CD14-positive monocyte (primary cell): Measurements from ENCODE around the gene SCAMP5. TPM values are rescaled to one million over a fixed set of nuclear protein-coding genes. Genes with fewer than 3 reads are reported as not detected.

Experiments used
- DNase-seq, 3 donors: peaks; one replicate each; pipeline ENCODE4 v3.0.0-alpha.2; 2011 to 2022
- H2AFZ ChIP-seq: 2 replicates; pipeline ENCODE4 v1.6.0; 2012; ENCODE audit warnings: mild to moderate bottlenecking, low read depth, low read length, inconsistent platforms; ENCODE audit not compliant: insufficient read depth, poor library complexity, severe bottlenecking
- H3K27ac ChIP-seq, 2 donors: 1 replicate in 1 of 2; 2 replicates in 1 of 2; pipeline ENCODE4 v1.5.1; 2012 to 2013; ENCODE audit warnings: low read length in 2 of 2, control low read depth in 1 of 2, inconsistent platforms in 1 of 2, low read depth in 1 of 2, mild to moderate bottlenecking in 1 of 2
- H3K27me3 ChIP-seq, 2 donors: one replicate each; pipeline versions ENCODE4 v1.6.0 to v1.6.1; 2011 to 2013; ENCODE audit warnings: low read length in 2 of 2; ENCODE audit not compliant: control insufficient read depth in 2 of 2, insufficient read depth in 2 of 2
- H3K36me3 ChIP-seq, 2 donors: replicated peaks in 1 of 2; 1 replicate in 1 of 2; 2 replicates in 1 of 2; pipeline versions ENCODE4 v1.5.1 to v1.6.1; 2012 to 2013; ENCODE audit warnings: low read length in 2 of 2, control low read depth in 1 of 2, inconsistent platforms in 1 of 2, mild to moderate bottlenecking in 1 of 2; ENCODE audit not compliant: insufficient read depth in 2 of 2, control insufficient read depth in 1 of 2
- H3K4me1 ChIP-seq, 2 donors: 1 replicate in 1 of 2; 2 replicates in 1 of 2; pipeline versions ENCODE4 v1.5.1 to v1.6.1; 2012 to 2013; ENCODE audit warnings: low read length in 2 of 2, control low read depth in 1 of 2, inconsistent platforms in 1 of 2, mild to moderate bottlenecking in 1 of 2, moderate library complexity in 1 of 2; ENCODE audit not compliant: insufficient read depth in 2 of 2, control insufficient read depth in 1 of 2
- H3K4me2 ChIP-seq: replicated peaks from 2 replicates; pipeline ENCODE3; 2012; ENCODE audit warnings: low read length, moderate library complexity, mild to moderate bottlenecking; ENCODE audit not compliant: poor library complexity, severe bottlenecking; ENCODE audit errors: extremely low read depth
- H3K4me3 ChIP-seq, 3 experiments: fragments of 200-600 bp in 1 of 3; sonication (generic) in 1 of 3; replicated peaks in 1 of 3; 1 replicate in 2 of 3; 2 replicates in 1 of 3; pipeline ENCODE4 v1.5.1; 2011 to 2013; ENCODE audit warnings: low read length in 3 of 3, mild to moderate bottlenecking in 3 of 3, control low read depth in 2 of 3, low read depth in 2 of 3, inconsistent platforms in 1 of 3, moderate library complexity in 1 of 3
- H3K79me2 ChIP-seq: 2 replicates; pipeline ENCODE4 v1.6.0; 2012; ENCODE audit warnings: mild to moderate bottlenecking, control low read depth, inconsistent platforms, low read length, moderate library complexity; ENCODE audit not compliant: insufficient read depth
- H3K9ac ChIP-seq: 2 replicates; pipeline ENCODE4 v1.6.0; 2017; ENCODE audit warnings: low read length, mild to moderate bottlenecking; ENCODE audit not compliant: insufficient read depth, poor library complexity, severe bottlenecking
- H3K9me3 ChIP-seq, 2 donors: replicated peaks in 1 of 2; 1 replicate in 1 of 2; 2 replicates in 1 of 2; pipeline versions ENCODE4 v1.5.1 to v1.6.1; 2012 to 2013; ENCODE audit warnings: low read length in 2 of 2, control low read depth in 1 of 2; ENCODE audit not compliant: control insufficient read depth in 1 of 2, insufficient read depth in 1 of 2
- H4K20me1 ChIP-seq: 2 replicates; pipeline ENCODE4 v1.6.0; 2012; ENCODE audit warnings: mild to moderate bottlenecking, low read length, control low read depth, moderate library complexity; ENCODE audit not compliant: insufficient read depth
- H3K27ac Mint-ChIP-seq, 7 donors: one replicate each; pipeline ENCODE4 v1.8.0; 2020; ENCODE audit warnings: mild to moderate bottlenecking in 7 of 7, mixed read lengths in 7 of 7, moderate library complexity in 6 of 7, inconsistent platforms in 2 of 7
- H3K27me3 Mint-ChIP-seq, 3 donors: one replicate each; pipeline ENCODE4 v1.8.0; 2021 to 2022; ENCODE audit warnings: low read depth in 3 of 3, mild to moderate bottlenecking in 3 of 3, mixed read lengths in 3 of 3, moderate library complexity in 3 of 3, inconsistent platforms in 1 of 3
- H3K36me3 Mint-ChIP-seq, 2 donors: one replicate each; pipeline ENCODE4 v1.8.0; 2020; ENCODE audit warnings: mixed read lengths in 2 of 2, inconsistent platforms in 1 of 2, mild to moderate bottlenecking in 1 of 2
- H3K4me1 Mint-ChIP-seq: one replicate; pipeline ENCODE4 v1.8.0; 2020; ENCODE audit warnings: mild to moderate bottlenecking, mixed read lengths
- H3K4me3 Mint-ChIP-seq, 2 donors: one replicate each; pipeline ENCODE4 v1.8.0; 2020; ENCODE audit warnings: mild to moderate bottlenecking in 2 of 2, mixed read lengths in 2 of 2, moderate library complexity in 1 of 2
- H3K9me3 Mint-ChIP-seq, 7 donors: one replicate each; pipeline ENCODE4 v1.8.0; 2020 to 2022; ENCODE audit warnings: mixed read lengths in 7 of 7, mild to moderate bottlenecking in 6 of 7, moderate library complexity in 6 of 7, inconsistent platforms in 2 of 7
- WGBS: methylation state at CpG from one replicate; pipeline ENCODE4 v1.1.5; 2013; ENCODE audit warnings: missing lambda C conversion rate; ENCODE audit not compliant: insufficient coverage; 5-methylcytosine and 5-hydroxymethylcytosine counted together
- intact Hi-C, 2 donors: fragments of 100-400 bp; cut with micrococcal nuclease; formaldehyde crosslinking; loops; one replicate each; pipeline versions ENCODE4 v1.15.0 to v1.15.1; 2023
- polyA plus RNA-seq, 3 donors: library from polyadenylated mRNA; depleted of rRNA in 1 of 3; unstranded in 2 of 3; stranded (reverse) in 1 of 3; fragments of 300-500 nt in 2 of 3; fragments of >200 nt in 1 of 3; fragmentation: Illumina TruSeq in 2 of 3; gene quantifications; 1 replicate in 2 of 3; 2 replicates in 1 of 3; pipeline ENCODE4 v1.2.3, GENCODE V29; 2012 to 2021
- TF ChIP-seq, protein P1 (sequence below): fragments of 200-600 bp; IDR thresholded peaks from one replicate; pipeline ENCODE4 v1.8.0; 2022; ENCODE audit warnings: antibody characterized with exemption, mild to moderate bottlenecking

SCAMP5 gene
- polyA plus RNA-seq, 3 donors, result 0.08 to 0.32 TPM; not detected in 1

DNA sequence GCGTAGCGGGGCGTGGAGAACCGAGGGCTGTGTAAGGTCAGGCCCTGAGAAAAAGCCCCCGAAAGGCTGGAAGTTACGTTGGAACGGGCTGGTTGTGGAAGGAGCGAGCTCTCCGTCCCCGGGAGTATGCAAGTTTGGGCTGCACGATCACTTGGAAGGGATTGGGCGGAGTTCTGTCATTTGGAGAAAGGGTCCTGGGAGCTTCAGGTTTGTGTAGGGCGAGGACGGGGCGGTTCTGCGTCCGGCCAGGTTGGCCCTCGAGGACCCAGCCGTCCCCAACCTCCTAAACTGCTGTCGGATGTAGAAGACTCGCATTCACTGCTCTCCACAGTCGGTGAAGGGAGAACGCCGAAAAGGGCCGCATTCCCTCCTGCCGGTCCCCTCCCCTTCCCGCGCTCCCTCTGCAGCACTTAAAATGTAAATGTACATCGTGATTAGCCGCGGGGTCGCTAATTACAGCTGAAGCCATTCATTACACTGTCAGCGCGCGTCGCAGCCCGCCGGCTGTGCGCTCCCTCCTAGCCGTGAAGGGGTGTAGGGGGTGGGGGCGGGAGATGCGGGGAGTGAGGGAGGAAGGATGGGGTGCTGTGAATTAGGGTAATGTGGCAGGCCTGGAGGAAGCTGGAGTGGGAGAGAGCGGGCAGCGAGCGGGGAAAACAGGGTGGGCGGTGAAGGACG is 36.3 kb upstream of the SCAMP5 start:
- Histone ChIP-seq H3K27ac (no peak overlapping the region), H3K9me3 (peaks cover 0 to 11% of the 10 kb centered on the region in 2 donors), H4K20me1 (peaks cover 17% of the 10 kb centered on the region), H3K4me3 (peak overlapping the region in 1 of 3 experiments; percentile 83), H3K79me2 (peaks cover 4% of the 10 kb centered on the region), H3K4me2 (peak overlapping the region; percentile 99), H2AFZ (peak overlapping the region; percentile 11), H3K36me3 (no peaks in the 10 kb centered on the region), H3K9ac (no peak overlapping the region), H3K4me1 (peaks cover 40 to 50% of the 10 kb centered on the region in 2 donors), H3K27me3 (peaks cover 41 to 68% of the 10 kb centered on the region in 2 donors)
- WGBS, result 3% methylated on average over 33 of the region's 47 CpGs
- intact Hi-C loops, result loop anchor here in 1 of 2 donors (5.0 kb wide), 1 partner anchor 63 kb away; the partner anchor contains the start of gene PPCDC
- peak overlapping the region in 2 of 7 donors; percentile 68 to 77 for H3K27ac Mint-ChIP-seq
- H3K4me3 Mint-ChIP-seq, result peak overlapping the region; percentile 53 to 89
- peaks cover 0 to 19% (median 8%) of the 10 kb centered on the region in 7 donors for H3K9me3 Mint-ChIP-seq
- TF ChIP-seq, protein P1, sequence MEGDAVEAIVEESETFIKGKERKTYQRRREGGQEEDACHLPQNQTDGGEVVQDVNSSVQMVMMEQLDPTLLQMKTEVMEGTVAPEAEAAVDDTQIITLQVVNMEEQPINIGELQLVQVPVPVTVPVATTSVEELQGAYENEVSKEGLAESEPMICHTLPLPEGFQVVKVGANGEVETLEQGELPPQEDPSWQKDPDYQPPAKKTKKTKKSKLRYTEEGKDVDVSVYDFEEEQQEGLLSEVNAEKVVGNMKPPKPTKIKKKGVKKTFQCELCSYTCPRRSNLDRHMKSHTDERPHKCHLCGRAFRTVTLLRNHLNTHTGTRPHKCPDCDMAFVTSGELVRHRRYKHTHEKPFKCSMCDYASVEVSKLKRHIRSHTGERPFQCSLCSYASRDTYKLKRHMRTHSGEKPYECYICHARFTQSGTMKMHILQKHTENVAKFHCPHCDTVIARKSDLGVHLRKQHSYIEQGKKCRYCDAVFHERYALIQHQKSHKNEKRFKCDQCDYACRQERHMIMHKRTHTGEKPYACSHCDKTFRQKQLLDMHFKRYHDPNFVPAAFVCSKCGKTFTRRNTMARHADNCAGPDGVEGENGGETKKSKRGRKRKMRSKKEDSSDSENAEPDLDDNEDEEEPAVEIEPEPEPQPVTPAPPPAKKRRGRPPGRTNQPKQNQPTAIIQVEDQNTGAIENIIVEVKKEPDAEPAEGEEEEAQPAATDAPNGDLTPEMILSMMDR, result no peak
- H3K27me3 Mint-ChIP-seq, result peaks cover 65 to 74% (median 65%) of the 10 kb centered on the region in 3 donors
- H3K4me1 Mint-ChIP-seq, result peaks cover 42% of the 10 kb centered on the region
- H3K36me3 Mint-ChIP-seq, result peaks cover 6 to 8% of the 10 kb centered on the region in 2 donors
- DNase-seq, result no peak

DNA sequence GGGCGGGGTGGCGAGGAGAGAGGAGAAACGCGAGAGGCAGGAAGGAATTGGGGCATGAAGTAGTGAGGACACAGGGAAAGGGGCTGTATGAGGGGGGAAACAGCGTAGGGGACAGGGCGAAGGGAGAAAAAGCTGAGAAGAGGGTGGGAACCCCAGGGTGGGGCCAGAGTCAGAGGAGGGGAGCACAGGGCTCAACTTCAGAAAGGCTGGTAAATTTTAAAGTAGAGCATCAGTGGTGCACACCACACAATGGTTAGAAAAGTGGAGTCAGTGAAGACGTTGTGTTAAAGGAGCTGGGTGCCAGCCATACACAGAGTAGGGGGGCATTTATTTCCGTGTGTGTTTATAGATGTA is 35.8 kb upstream of the SCAMP5 start:
- Histone ChIP-seq H3K79me2 (peaks cover 4% of the 10 kb centered on the region), H3K36me3 (no peaks in the 10 kb centered on the region), H3K4me3 (no peak overlapping the region), H3K9ac (no peak overlapping the region), H3K4me2 (no peak overlapping the region), H3K4me1 (peaks cover 40 to 48% of the 10 kb centered on the region in 2 donors), H3K9me3 (peaks cover 0 to 11% of the 10 kb centered on the region in 2 donors), H4K20me1 (peaks cover 14% of the 10 kb centered on the region), H3K27me3 (peaks cover 41 to 68% of the 10 kb centered on the region in 2 donors), H3K27ac (no peak overlapping the region), H2AFZ (peak overlapping the region; percentile 11)
- TF ChIP-seq, protein P1, result no peak
- intact Hi-C loops, result loop anchor here in 1 of 2 donors (5.0 kb wide), 1 partner anchor 63 kb away; the partner anchor contains the start of gene PPCDC
- no peak for DNase-seq
- Mint-ChIP-seq H3K27me3 (peaks cover 65 to 77% (median 69%) of the 10 kb centered on the region in 3 donors), H3K4me1 (peaks cover 41% of the 10 kb centered on the region), H3K9me3 (peaks cover 0 to 19% (median 8%) of the 10 kb centered on the region in 7 donors), H3K4me3 (peak overlapping the region in 1 of 2 donors; percentile 89), H3K36me3 (peaks cover 6 to 8% of the 10 kb centered on the region in 2 donors), H3K27ac (no peak overlapping the region)
- 4% methylated on average over 6 of the region's 8 CpGs for WGBS
